K562 (cell line): Measurements from ENCODE around the gene SRD5A1. TPM values are rescaled to one million over a fixed set of nuclear protein-coding genes. Genes with fewer than 3 reads are reported as not detected.

Experiments used
- BMI1 ChIP-seq: fragments of 150-350 bp; IDR thresholded peaks from 2 replicates; pipeline ENCODE4 v1.6.1; 2014; ENCODE audit warnings: low read length
- ERF ChIP-seq: fragments of 450-650 bp; formaldehyde crosslinking; IDR thresholded peaks from 2 replicates; pipeline ENCODE4 v1.4.0; 2020; ENCODE audit warnings: mild to moderate bottlenecking, mixed read lengths
- ETV5 ChIP-seq: sonication (generic); formaldehyde crosslinking; IDR thresholded peaks from 2 replicates; pipeline ENCODE4 v1.4.0; 2020; ENCODE audit warnings: low read depth, mild to moderate bottlenecking, missing genetic modification reagents
- FUS ChIP-seq: fragments of 200-400 bp; formaldehyde crosslinking; optimal IDR thresholded peaks from 2 replicates; pipeline ENCODE3; 2017; ENCODE audit warnings: low read depth, low read length
- HDAC6 ChIP-seq: IDR thresholded peaks from 2 replicates; pipeline ENCODE4 v1.6.1; 2012; ENCODE audit warnings: low read depth, mild to moderate bottlenecking, control low read depth, inconsistent platforms, low read length, moderate library complexity
- HLTF ChIP-seq: fragments of 450-650 bp; IDR thresholded peaks from 2 replicates; pipeline ENCODE4 v1.6.1; 2016
- HMGXB4 ChIP-seq: sonication (generic); formaldehyde crosslinking; IDR thresholded peaks from 2 replicates; pipeline ENCODE4 v1.8.1; 2023; ENCODE audit warnings: mild to moderate bottlenecking, missing genetic modification reagents
- HOMEZ ChIP-seq: fragments of 250-450 bp; sonication (Bioruptor Pico); IDR thresholded peaks from 2 replicates; pipeline ENCODE4 v1.4.0; 2020; ENCODE audit warnings: mild to moderate bottlenecking, moderate library complexity
- MAZ ChIP-seq, 2 experiments: fragments of 450-650 bp in 1 of 2; sonication (generic) in 1 of 2; formaldehyde crosslinking; IDR thresholded peaks in 1 of 2; conservative IDR thresholded peaks in 1 of 2; 2 replicates each; pipeline versions ENCODE4 v1.4.0 to v1.5.0; 2020; ENCODE audit warnings: mild to moderate bottlenecking in 1 of 2, missing genetic modification reagents in 1 of 2
- NONO ChIP-seq, 2 experiments: fragments of 200-400 bp in 1 of 2; fragments of 450-650 bp in 1 of 2; formaldehyde crosslinking in 1 of 2; IDR thresholded peaks; 2 replicates each; pipeline ENCODE4 v1.6.1; 2017; ENCODE audit warnings: low read depth in 2 of 2, mild to moderate bottlenecking in 2 of 2, moderate library complexity in 2 of 2, low read length in 1 of 2
- NR2F6 ChIP-seq: fragments of 450-650 bp; formaldehyde crosslinking; IDR thresholded peaks from 2 replicates; pipeline ENCODE4 v1.4.0; 2020; ENCODE audit warnings: mild to moderate bottlenecking
- POLR2H ChIP-seq: IDR thresholded peaks from 2 replicates; pipeline ENCODE4 v1.6.1; 2016; ENCODE audit warnings: missing genetic modification characterization, low read depth, mild to moderate bottlenecking, control low read depth, missing compliant biosample characterization, moderate library complexity
- PURB ChIP-seq: sonication (generic); formaldehyde crosslinking; IDR thresholded peaks from 2 replicates; pipeline ENCODE4 v1.9.0; 2021; ENCODE audit warnings: low read depth, mild to moderate bottlenecking, missing genetic modification reagents
- RB1 ChIP-seq: fragments of 450-650 bp; IDR thresholded peaks from 2 replicates; pipeline ENCODE4 v1.6.1; 2017; ENCODE audit warnings: low read depth, mild to moderate bottlenecking
- TEAD1 ChIP-seq, 2 experiments: fragments of 450-650 bp in 1 of 2; sonication (generic) in 1 of 2; formaldehyde crosslinking; IDR thresholded peaks; 2 replicates each; pipeline versions ENCODE4 v1.4.0 to v1.8.0; 2020 to 2022; ENCODE audit warnings: mild to moderate bottlenecking in 2 of 2, missing genetic modification reagents in 1 of 2
- ZBTB1 ChIP-seq: sonication (generic); formaldehyde crosslinking; IDR thresholded peaks from 2 replicates; pipeline ENCODE4 v1.8.1; 2023; ENCODE audit warnings: missing genetic modification reagents, low read depth, mild to moderate bottlenecking, borderline replicate concordance
- ZBTB49 ChIP-seq: sonication (generic); formaldehyde crosslinking; IDR thresholded peaks from 2 replicates; pipeline ENCODE4 v1.8.0; 2022; ENCODE audit warnings: missing genetic modification reagents, mild to moderate bottlenecking, borderline replicate concordance
- ZNF354B ChIP-seq: fragments of 250-450 bp; sonication (Bioruptor Pico); IDR thresholded peaks from 2 replicates; pipeline ENCODE4 v1.4.0; 2020
- polyA plus RNA-seq, 8 experiments: library from polyadenylated mRNA; depleted of rRNA in 4 of 8; stranded (reverse) in 5 of 8; unstranded in 3 of 8; fragments of >200 nt; fragmentation: Nextera tagmentation in 2 of 8; fragmentation: Illumina TruSeq in 1 of 8; extraction: Ambion mirVana in 2 of 8; extraction: Trizol in 1 of 8; gene quantifications; 2 replicates each; pipeline versions ENCODE4 v1.2.1 to v1.2.3, GENCODE V29; 2011 to 2014; ENCODE audit warnings: inconsistent platforms in 1 of 8, missing spikeins in 1 of 8
- total RNA-seq, 7 experiments: library from RNA; depleted of rRNA in 6 of 7; stranded (reverse); fragments of >200 nt in 6 of 7; fragmentation: Illumina TruSeq in 2 of 7; extraction: Trizol in 2 of 7; gene quantifications; 2 replicates each; pipeline versions ENCODE4 v1.2.1 to v1.2.3, GENCODE V29; 2011 to 2021; ENCODE audit warnings: low replicate concordance in 1 of 7

SRD5A1 gene
- total and polyA plus RNA-seq, 9 of the 15 experiments (the other 6 are each of a cell fraction or from before 2014, with no cell fraction given), result 1.3 to 22.6 (median 8.1) TPM

- TF ChIP-seq NONO (IDR thresholded peaks at IDR 0.05; ENCODE audit: low read depth in 2 of 2, low read length in 1 of 2), result 0 out of 4 replicates have a peak, but pooled peaks of 1 of the 2 experiments have one; percentile 30
- no peak for TF ChIP-seq BMI1
- TF ChIP-seq PURB (CRISPR knock-in tag), result no peak
- no peak for TF ChIP-seq ZBTB49 (CRISPR knock-in tag)
- no peak for TF ChIP-seq ZNF354B (CRISPR knock-in tag)
- 0 out of 2 replicates have a peak, but pooled peaks have one; percentile 78 for TF ChIP-seq HOMEZ
- TF ChIP-seq ZBTB1 (CRISPR knock-in tag), result 0 out of 2 replicates have a peak, but pooled peaks have one; percentile 19
- TF ChIP-seq RB1, result no peak
- no peak for TF ChIP-seq NR2F6 (CRISPR knock-in tag)
- TF ChIP-seq MAZ (CRISPR knock-in tag; conservative IDR thresholded peaks at IDR 0.05 in 1 of 2, IDR thresholded peaks at IDR 0.05 in 1 of 2), result peak in 1 of 2 experiments; percentile 38; a peak in 1 of 4 replicates
- 0 out of 2 replicates have a peak, but pooled peaks have one; percentile 21 for TF ChIP-seq ERF
- TF ChIP-seq FUS, result peak; percentile 46
- TF ChIP-seq ETV5 (CRISPR knock-in tag), result no peak
- TF ChIP-seq TEAD1 (CRISPR knock-in tag; IDR thresholded peaks at IDR 0.05), result peak in 1 of 2 experiments; percentile 41; a peak in 1 of 4 replicates
- TF ChIP-seq HLTF, result no peak
- no peak for TF ChIP-seq POLR2H
- 0 out of 2 replicates have a peak, but pooled peaks have one; percentile 14 for TF ChIP-seq HDAC6
- TF ChIP-seq HMGXB4 (CRISPR knock-in tag), result no peak
These were observed 417 bp downstream of the SRD5A1 start (continued) for GRCh38 chr5:6633469-6634245.
